Measurements from ENCODE around the gene RMDN2.
A peak's percentile ranks its signal among the peaks of the same experiment; 100 is the strongest.
"Not testable (repeated sequence)": the region's sequence is repeated elsewhere in the genome, so short reads cannot be mapped to it uniquely, and the experiment has no call there.

RMDN2 gene

GRCh38 chr2:37898448-37898847, 26.6 kb upstream of the RMDN2 start:
- DNase-seq = no peak

GRCh38 chr2:37902991-37903390, 22.1 kb upstream of the RMDN2 start:
- DNase-seq = no peak

- no peak for DNase-seq
Measured at GRCh38 chr2:37904425-37904824, 20.7 kb upstream of the RMDN2 start.

- DNase-seq = no peak
Measured at GRCh38 chr2:37904993-37905392, 20.1 kb upstream of the RMDN2 start.

GRCh38 chr2:37906131-37906530, 19.0 kb upstream of the RMDN2 start:
- DNase-seq = no peak

GRCh38 chr2:37907501-37908225, 17.4 kb upstream of the RMDN2 start:
- no peak for DNase-seq

- DNase-seq = no peak
Measured at GRCh38 chr2:37911296-37911873, 13.7 kb upstream of the RMDN2 start.

GRCh38 chr2:37912056-37912455, 13.0 kb upstream of the RMDN2 start:
- DNase-seq = no peak

- no peak for DNase-seq
Measured at GRCh38 chr2:37912616-37913015, 12.5 kb upstream of the RMDN2 start.

GRCh38 chr2:37914340-37914739, 10.7 kb upstream of the RMDN2 start:
- no peak for DNase-seq

- DNase-seq = no peak
Measured at GRCh38 chr2:37915773-37916172, 9.3 kb upstream of the RMDN2 start.

GRCh38 chr2:37916512-37917082, 8.5 kb upstream of the RMDN2 start:
- DNase-seq = peak; percentile 5

GRCh38 chr2:37917281-37918228, 7.5 kb upstream of the RMDN2 start:
- DNase-seq = no peak

GRCh38 chr2:37918742-37919186, 6.3 kb upstream of the RMDN2 start:
- no peak for DNase-seq

GRCh38 chr2:37919631-37920032, 5.5 kb upstream of the RMDN2 start:
- DNase-seq = no peak

- no peak for DNase-seq
Measured at GRCh38 chr2:37920570-37920969, 4.5 kb upstream of the RMDN2 start.

GRCh38 chr2:37921781-37922180, 3.3 kb upstream of the RMDN2 start:
- DNase-seq = no peak

GRCh38 chr2:37923308-37924055, 1.6 kb upstream of the RMDN2 start:
- DNase-seq = no peak

GRCh38 chr2:37926635-37927034, 1.5 kb downstream of the RMDN2 start:
- no peak for DNase-seq

GRCh38 chr2:37928377-37928776, 3.3 kb downstream of the RMDN2 start:
- DNase-seq = no peak

- DNase-seq = not testable (repeated sequence)
Measured at GRCh38 chr2:37930392-37930791, 5.3 kb downstream of the RMDN2 start.

GRCh38 chr2:37932873-37933272, 7.8 kb downstream of the RMDN2 start:
- not testable (repeated sequence) for DNase-seq

Data from NCI-H2029 (cell line).